HFFc6 (cell line): ENCODE results near the gene GALNT10. TPM values are rescaled to one million over a fixed set of nuclear protein-coding genes. Genes with fewer than 3 reads are reported as not detected.

Source experiments
- DNase-seq: peaks from one replicate; pipeline ENCODE4 v3.0.0-alpha.2; 2018
- H3K27ac Mint-ChIP-seq: 2 replicates; pipeline ENCODE4 v1.8.0; 2020; ENCODE audit warnings: mild to moderate bottlenecking, mixed read lengths
- H3K27me3 Mint-ChIP-seq: 2 replicates; pipeline ENCODE4 v1.8.0; 2021; ENCODE audit warnings: mild to moderate bottlenecking, moderate library complexity, mixed read lengths; ENCODE audit not compliant: insufficient read depth
- H3K36me3 Mint-ChIP-seq: 2 replicates; pipeline ENCODE4 v1.8.0; 2021; ENCODE audit warnings: low read depth, mixed read lengths
- H3K4me1 Mint-ChIP-seq: 2 replicates; pipeline ENCODE4 v1.8.0; 2020; ENCODE audit warnings: low read depth, mixed read lengths
- H3K4me3 Mint-ChIP-seq: 2 replicates; pipeline ENCODE4 v1.8.0; 2020; ENCODE audit warnings: mild to moderate bottlenecking, moderate library complexity, mixed read lengths
- H3K9me3 Mint-ChIP-seq: 2 replicates; pipeline ENCODE4 v1.8.0; 2020; ENCODE audit warnings: mild to moderate bottlenecking, mixed read lengths
- CTCF ChIP-seq: fragments of 200-600 bp; sonication (generic); IDR thresholded peaks from 2 replicates; pipeline ENCODE4 v1.5.0; 2021; ENCODE audit warnings: antibody characterized with exemption, mild to moderate bottlenecking
- total RNA-seq, 6 experiments: library from RNA; stranded (reverse); fragmentation: NEBNext Ultra II Directional; extraction: Animal tissue kit (Norgen Biotek cat#: 25700); gene quantifications; 2 replicates in 1 of 6; 3 replicates in 5 of 6; pipeline ENCODE4 v1.2.3, GENCODE V29; 2021

GALNT10 gene
- total RNA-seq, 6 experiments from 2014 or later, result 129 to 161 (median 157) TPM

DNA sequence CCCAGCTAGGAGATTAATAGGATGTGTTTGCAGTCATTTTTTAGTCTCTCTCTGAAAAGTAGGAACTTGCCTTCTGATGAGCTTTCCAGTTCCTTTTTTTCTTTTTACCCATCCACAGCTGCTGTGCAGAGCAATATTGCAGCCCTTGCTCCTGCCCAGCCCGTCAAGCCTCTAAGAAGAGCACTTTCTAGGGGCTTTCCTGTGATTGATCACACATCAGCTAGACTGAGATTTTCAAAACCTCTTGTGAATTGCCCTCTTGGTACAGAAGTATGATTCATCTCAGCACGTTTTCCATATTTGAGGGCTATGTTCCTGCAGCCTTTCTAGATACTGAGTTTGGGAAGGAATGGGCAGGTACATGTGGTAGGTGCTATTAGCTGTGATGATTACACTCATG lies 93.9 kb downstream of the GALNT10 start:
- H3K4me3 Mint-ChIP-seq, result no peak overlapping the region
- peaks cover 62% of the 10 kb centered on the region for H3K4me1 Mint-ChIP-seq
- no peak for DNase-seq
- no peaks in the 10 kb centered on the region for H3K9me3 Mint-ChIP-seq
- H3K27ac Mint-ChIP-seq, result no peak overlapping the region
- TF ChIP-seq CTCF, result no peak
- peaks cover 2% of the 10 kb centered on the region; the same call in 1 of the 2 replicates for H3K27me3 Mint-ChIP-seq
- peaks cover 12% of the 10 kb centered on the region; the same call in 1 of the 2 replicates for H3K36me3 Mint-ChIP-seq

DNA sequence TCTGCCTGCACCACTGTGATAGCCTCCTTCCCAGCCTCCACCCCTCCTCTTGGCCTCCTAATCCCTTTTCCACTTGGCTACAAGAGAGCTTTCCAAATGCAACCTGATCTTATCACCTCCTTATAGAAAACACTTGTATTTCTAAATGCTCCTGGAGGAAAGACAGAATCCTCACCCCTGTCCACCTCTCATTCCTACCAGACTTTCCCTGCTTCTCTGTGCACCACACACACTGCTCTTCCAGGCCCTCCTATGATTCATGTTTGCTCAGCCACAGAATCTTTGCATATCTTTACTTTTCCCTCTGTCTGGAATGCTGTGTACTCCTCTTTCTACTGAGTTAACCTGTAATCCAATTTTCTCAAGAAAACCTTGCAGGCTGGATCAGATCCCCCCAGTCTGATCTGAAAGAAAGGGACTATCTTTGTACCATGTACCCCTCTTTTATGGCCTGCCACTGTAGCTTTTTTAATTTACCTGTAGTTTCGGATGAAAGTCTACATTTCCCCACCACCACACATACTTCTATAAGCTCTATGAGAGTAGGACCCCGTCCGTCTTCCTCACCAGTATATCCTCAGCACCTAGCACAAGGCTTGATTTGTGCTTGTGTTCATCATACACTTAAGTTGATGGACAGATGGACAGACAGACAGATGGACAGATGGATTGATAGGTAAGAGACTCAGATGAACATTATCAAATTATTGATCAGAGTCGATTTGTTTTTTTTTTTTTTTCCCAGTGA lies 95.3 kb downstream of the GALNT10 start:
- DNase-seq, result peak; percentile 75
- TF ChIP-seq CTCF, result no peak
- peaks cover 12% of the 10 kb centered on the region; the same call in 1 of the 2 replicates for H3K36me3 Mint-ChIP-seq
- H3K27me3 Mint-ChIP-seq, result peaks cover 2% of the 10 kb centered on the region; the same call in 1 of the 2 replicates
- H3K27ac Mint-ChIP-seq, result peak overlapping the region; percentile 73
- no peaks in the 10 kb centered on the region for H3K9me3 Mint-ChIP-seq
- H3K4me3 Mint-ChIP-seq, result peak overlapping the region; percentile 50
- peaks cover 62% of the 10 kb centered on the region for H3K4me1 Mint-ChIP-seq

- Mint-ChIP-seq H3K4me3 (peak overlapping the region; percentile 58), H3K4me1 (peaks cover 62% of the 10 kb centered on the region), H3K27ac (peak overlapping the region; percentile 73), H3K9me3 (no peaks in the 10 kb centered on the region), H3K27me3 (peaks cover 2% of the 10 kb centered on the region; the same call in 1 of the 2 replicates), H3K36me3 (peaks cover 16% of the 10 kb centered on the region)
- DNase-seq, result no peak
- no peak for TF ChIP-seq CTCF
Observed at GRCh38 chr5:154286557-154286956, 96.0 kb downstream of the GALNT10 start.

DNA sequence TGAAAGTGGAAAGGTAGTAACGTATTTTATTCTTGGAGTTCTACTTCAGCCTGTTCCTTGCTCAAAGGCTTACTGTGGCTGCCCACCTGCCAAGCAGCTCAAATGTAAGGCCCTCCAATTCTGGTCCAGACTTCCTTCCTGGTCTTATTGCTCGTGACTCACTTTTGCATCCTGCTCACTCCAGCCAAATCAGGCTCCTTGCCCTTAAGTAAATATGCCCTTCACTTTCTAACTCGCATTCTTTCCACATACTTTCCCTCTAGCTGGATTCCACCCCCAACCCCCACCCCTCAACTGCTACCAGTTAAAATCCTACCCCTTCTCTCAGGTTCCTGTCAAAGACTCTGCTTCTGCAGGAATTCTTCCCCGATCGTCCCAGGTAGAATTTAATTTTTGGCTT lies 96.6 kb downstream of the GALNT10 start:
- TF ChIP-seq CTCF, result no peak
- no peaks in the 10 kb centered on the region for H3K9me3 Mint-ChIP-seq
- H3K27me3 Mint-ChIP-seq, result peaks cover 2% of the 10 kb centered on the region; the same call in 1 of the 2 replicates
- H3K27ac Mint-ChIP-seq, result peak overlapping the region; percentile 73
- H3K4me1 Mint-ChIP-seq, result peaks cover 61% of the 10 kb centered on the region
- H3K4me3 Mint-ChIP-seq, result peak overlapping the region; percentile 58
- peaks cover 16% of the 10 kb centered on the region for H3K36me3 Mint-ChIP-seq
- DNase-seq, result peak; percentile 59

DNA sequence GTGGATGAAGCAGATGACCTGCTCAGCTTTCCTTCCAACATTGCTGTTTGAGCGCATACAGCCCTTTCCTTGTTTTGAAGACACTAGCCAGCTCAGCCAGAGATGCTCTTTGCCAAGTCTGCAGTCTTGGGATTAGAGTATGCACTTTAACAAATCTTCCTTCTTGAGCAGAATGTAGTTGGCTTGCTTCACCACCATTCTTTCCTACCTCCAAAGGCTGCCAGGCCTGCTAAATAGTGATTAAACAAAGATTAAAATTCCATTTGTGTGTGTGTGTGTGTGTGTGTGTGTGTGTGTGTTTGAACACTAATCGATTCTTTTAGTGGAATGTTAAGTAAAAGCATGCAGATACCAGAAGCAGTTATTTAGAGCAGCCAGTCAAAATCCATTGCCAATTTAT lies 97.6 kb downstream of the GALNT10 start:
- Mint-ChIP-seq H3K36me3 (peaks cover 14% of the 10 kb centered on the region), H3K4me1 (peaks cover 52% of the 10 kb centered on the region), H3K27me3 (peaks cover 2% of the 10 kb centered on the region; the same call in 1 of the 2 replicates), H3K4me3 (peak overlapping the region; percentile 58), H3K27ac (peak overlapping the region; percentile 73), H3K9me3 (no peaks in the 10 kb centered on the region)
- peak; percentile 55 for DNase-seq
- no peak for TF ChIP-seq CTCF
